Stimulated activated CD8-positive, alpha-beta memory T cell treated with anti-CD3 and anti-CD28 coated beads, Interleukin-4, amount 100 ng/mL, for 24 hours (primary cell): ENCODE data around the gene CLEC4F.

Source experiments
- DNase-seq: peaks from one replicate; pipeline ENCODE4 v3.0.0-alpha.2; 2020; ENCODE audit warnings: low read depth

CLEC4F gene, protein sequence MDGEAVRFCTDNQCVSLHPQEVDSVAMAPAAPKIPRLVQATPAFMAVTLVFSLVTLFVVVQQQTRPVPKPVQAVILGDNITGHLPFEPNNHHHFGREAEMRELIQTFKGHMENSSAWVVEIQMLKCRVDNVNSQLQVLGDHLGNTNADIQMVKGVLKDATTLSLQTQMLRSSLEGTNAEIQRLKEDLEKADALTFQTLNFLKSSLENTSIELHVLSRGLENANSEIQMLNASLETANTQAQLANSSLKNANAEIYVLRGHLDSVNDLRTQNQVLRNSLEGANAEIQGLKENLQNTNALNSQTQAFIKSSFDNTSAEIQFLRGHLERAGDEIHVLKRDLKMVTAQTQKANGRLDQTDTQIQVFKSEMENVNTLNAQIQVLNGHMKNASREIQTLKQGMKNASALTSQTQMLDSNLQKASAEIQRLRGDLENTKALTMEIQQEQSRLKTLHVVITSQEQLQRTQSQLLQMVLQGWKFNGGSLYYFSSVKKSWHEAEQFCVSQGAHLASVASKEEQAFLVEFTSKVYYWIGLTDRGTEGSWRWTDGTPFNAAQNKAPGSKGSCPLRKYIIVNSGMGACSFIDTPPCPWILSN

GRCh38 chr2:70820499-70820898, at the start of gene CLEC4F:
TSS of gene CLEC4F (minus strand) at chr2:70820599. CDS start at chr2:70820523, 76 bp downstream.
- no peak for DNase-seq

- DNase-seq: no peak
These were observed 48.6 kb upstream of the CLEC4F start for GRCh38 chr2:70868970-70869369.

DNA sequence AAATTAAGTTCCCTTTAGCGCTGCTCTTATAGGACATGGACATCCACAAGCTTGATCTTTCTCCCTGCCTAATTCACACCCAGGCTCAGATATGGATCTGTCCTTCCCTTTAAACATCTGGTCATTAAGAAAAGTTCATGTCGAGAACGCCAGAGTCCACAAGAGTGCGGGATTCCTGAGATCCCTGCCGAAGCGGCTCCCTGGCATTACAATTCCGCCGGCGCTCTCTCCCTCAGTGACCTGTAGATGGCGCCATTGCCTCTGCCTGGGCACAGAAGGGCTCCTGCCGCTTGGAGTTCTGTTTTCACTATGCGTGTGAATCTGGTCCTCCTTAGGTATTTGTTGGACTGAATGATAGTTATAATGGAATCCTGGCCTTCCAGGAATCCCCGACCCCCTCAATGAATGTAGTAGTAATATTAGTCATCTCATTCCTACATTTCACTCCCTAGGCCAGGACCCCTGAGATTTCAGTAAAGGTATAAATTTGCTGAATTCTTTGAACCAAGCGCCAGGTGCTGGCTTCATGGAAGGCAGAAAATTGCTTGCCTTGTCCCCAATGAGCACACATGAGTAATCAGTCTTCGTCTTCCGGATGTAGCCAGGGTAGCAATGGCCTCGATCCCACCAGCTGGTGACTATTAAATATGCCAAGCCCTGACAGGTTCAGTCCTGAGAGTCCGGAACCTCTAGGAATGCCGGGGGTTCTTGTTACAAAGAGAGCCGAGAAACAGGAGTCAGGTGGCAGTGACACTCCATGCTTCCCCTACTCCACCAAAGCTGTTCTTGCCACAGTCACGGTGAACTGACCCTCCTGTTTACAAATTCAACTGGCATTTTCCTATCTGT, 41.6 kb upstream of the CLEC4F start:
- peak; percentile 59 for DNase-seq

- no peak for DNase-seq
These were observed 35.3 kb upstream of the CLEC4F start for GRCh38 chr2:70855667-70856066.

DNA sequence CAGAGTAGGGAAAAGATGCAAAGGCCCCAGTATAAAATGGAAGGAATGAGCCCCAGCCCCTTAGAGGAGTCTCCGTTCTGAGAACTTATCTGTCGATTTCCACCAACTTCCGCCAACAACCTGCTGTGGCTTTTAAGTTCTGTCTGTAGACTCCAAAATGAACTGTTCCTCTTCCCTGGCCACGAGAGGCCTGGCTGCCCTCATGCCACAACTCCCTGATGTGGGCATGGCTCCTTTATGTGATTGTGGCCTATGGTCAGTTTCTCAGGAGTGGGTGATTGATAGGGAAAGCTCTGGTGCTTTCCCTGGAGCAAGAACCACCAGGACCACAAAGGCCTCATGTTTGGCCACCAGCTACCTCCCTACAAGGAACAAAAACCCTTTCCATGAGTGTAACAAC, 34.0 kb upstream of the CLEC4F start:
- no peak for DNase-seq

DNA sequence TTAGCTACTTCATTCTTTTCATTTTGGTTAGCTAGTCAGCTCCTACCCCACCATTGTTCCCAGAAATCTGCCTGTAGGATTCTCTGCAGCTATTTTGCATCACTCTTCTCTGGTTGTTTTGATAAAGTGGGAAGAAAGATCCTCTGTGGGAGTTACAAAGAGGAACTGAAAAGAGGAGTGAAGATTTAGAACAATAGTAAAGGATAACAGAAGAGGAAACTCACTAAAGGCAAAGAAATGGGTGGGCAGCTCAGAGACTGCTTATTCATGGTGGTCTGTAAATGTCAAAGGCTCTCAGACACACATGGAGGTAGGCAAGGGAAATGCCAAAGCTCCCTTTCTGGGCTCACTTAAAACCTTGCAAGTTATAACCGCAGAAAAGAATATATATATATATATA, 32.4 kb upstream of the CLEC4F start:
- DNase-seq: no peak

GRCh38 chr2:70851704-70852103, 31.3 kb upstream of the CLEC4F start:
- no peak for DNase-seq

GRCh38 chr2:70850925-70851324, 30.5 kb upstream of the CLEC4F start:
- no peak for DNase-seq

- no peak for DNase-seq
These were observed 22.0 kb upstream of the CLEC4F start for GRCh38 chr2:70842401-70842800.

DNA sequence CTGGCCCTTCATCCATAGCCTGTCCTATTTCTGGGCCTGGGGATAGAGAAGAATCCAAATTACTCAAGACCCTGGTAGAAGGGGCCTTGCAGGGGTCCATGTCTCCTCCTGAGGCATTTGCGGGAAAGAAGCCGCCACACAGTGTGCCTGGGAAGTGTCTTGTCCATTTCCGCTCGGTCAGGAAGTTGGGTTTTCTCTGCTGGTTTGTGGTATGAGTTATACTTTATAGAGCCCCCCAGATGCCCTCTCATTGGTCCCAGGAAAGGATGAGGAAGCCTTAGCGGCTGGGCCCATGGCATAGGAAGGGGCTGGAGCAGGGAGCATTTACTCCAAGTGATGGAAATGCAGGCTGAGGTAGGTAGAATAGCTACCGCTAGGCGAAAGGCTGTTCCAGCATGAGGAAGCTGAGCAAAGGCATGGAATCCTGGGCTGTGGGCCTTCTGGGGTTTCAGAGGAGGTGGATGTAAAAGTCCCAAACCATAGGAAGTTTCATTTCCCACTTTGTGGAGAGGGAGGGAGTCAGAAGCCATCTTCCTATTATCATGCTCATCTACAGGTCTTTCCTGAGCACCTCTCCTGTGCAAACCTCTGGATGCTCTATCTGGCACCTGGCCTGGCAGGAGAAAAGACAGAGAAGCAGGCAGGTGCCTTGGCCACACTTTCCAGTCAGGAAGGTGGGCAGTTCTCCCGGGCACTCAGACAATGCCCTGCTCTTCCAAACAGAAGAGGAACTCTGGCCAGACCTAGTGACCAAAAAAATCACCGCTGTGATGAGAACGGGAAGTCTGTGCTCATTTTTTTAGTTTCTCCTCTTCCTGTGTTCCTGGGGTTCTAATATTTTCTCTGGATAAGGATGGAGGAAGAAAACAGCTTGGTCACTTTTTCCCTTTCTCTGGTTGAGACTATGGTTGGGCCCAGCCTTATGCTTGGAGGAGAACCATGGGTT, 17.9 kb upstream of the CLEC4F start:
- no peak for DNase-seq

DNA sequence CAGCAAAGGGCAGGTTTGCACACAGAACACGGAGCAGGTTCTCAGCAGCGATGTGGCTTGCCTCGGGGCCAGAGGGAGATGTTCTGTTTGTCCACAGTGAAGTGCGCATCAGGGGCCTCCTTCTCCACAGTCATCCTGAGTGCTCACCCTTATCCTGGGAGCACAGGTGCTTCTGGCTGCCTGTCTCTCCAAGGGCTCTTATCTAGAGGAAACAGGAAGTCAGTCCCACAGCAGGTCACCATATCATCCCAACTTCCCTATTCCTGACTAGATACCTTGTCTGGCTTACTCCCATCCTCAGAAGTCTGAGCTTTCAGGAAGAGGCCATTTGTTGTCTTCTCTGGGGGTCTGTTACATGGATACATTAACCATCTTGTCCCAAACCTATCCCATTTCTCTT, 15.2 kb upstream of the CLEC4F start, which contains the start of gene CD207:
Gene CD207 (minus strand): TSS at position 174 of the 400 bp plus-strand sequence. CDS start 40 bp downstream, at position 134.
- DNase-seq: no peak

GRCh38 chr2:70834881-70835280, 14.5 kb upstream of the CLEC4F start:
- no peak for DNase-seq

GRCh38 chr2:70834106-70834505, 13.7 kb upstream of the CLEC4F start:
- no peak for DNase-seq

- no peak for DNase-seq
These were observed 12.8 kb upstream of the CLEC4F start for GRCh38 chr2:70833246-70833645.

DNA sequence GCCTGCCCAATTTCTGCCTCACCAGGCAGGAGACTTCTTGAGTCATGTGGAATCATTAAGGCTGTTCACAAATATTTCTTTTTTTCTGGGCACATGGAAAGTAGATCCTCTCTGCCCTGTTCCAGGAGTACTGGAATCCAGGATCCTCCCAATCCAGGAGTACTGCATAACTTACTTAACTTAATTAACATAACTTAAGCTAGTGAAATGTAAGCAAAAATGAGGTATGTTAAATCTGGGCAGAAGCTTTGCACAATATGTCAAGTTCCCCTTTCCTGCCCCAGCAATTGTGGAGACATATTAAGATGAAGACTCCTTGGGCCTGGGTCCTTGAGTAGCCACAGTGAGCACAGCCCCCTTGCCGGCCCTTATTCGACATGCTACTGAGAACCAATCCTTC, 12.0 kb upstream of the CLEC4F start:
- DNase-seq: no peak

DNA sequence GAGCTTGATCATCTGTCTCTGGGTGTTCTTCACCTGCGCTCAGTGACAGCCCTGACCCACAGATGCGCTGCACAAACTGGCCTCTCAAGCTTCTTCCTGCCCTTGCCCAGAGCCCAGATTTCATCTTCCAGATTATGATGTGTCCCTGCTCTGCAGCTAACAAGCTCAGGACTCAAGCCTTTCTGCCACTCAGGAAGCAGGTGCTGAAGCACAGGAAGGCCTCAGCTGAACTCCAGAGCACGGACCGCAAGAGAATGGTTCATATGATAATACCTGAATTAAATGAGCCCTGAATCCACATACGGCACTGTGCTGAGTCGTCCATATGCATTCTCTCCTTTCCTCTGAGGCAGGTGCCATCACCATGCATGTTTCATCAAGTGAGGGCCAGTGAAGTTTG, 11.5 kb upstream of the CLEC4F start:
- DNase-seq: no peak

DNA sequence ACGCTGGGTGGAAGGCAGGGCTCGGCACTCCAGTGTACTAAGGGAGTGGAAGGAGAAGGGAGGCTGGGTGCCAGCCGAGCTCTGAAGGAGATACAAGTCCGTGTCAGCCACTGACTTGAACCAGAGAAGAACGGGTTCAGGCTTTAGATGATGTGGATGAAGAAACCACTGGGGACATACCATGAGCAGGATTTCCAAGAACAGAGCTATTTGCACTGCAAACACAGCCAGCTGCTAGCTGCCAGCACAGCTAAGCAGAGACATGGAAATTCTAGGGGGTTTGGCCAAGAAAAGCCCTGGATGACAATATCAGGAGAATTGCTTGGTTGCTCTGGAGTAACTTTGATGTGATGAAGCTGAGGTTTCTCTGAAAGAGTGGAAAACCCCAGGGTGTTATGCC, 10.0 kb upstream of the CLEC4F start:
- DNase-seq: no peak

GRCh38 chr2:70829916-70830315, 9.5 kb upstream of the CLEC4F start:
- DNase-seq: no peak

DNA sequence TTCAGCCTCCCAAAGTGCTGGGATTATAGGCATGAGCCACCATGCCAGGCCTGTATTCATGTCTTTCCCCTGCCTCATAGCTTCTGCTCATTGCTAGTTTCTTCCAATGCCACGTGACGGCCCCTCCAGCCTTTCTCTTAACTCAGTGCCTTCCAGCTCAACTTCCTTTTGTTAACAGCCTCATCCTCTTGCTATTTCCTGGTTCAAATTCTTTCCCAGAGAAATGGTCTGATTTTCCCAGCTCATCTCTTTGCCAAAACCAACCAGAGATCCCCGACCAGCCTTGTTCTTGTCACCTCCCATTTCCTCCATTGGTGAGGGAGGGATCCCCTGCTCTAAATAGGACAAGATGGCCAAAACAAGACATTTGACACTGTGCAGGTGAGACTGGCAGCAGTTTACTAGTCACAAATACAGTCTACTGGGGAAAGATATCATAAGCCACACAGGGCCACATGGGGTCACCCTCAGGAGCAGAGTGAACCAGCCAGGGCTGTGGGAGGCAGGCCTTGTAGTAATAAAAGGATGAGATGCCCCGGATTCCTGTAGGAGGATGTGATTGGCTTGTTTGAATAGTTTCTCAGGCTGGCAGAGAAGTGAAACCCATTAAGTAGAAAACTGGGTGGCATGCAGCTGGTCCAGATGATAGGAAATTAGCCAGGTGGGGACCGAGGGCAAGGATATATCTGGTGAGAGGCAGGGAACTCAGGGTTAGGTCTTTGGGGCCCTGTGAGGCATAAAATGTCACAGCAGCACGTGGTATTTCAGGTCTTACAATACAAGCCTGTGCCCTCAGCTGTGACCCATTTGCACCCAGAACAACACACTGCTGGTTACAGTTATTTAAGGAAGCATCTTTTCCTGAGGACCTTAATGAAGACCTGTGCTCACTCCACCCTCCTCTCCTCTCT, 8.8 kb upstream of the CLEC4F start:
- DNase-seq: no peak

DNA sequence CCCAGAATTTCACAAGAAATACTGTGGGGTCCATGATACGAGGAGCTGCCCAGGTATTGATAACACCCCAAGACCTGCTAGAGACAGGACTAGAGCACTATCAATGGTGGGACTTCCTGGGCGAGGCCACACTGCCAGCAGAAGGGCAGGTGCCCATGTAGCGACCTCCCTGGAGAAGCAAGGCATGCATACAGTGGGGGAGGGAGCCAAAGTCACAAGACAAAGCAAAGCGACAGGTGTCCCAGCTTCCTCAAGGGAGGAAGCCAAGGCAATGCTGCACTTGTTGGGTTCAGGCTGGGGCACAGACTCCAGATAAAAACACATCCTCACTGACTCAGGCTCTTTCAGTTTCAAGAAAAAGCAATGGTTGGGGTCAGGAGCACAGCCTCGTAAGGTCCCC, 7.7 kb upstream of the CLEC4F start:
- DNase-seq: no peak

GRCh38 chr2:70827388-70827787, 7.0 kb upstream of the CLEC4F start:
- no peak for DNase-seq
